SW480 (cell line): ENCODE measurements around the gene OR4C11.

Experiments
- DNase-seq: peaks from one replicate; pipeline ENCODE4 v3.0.0-alpha.2; 2016; ENCODE audit warnings: low spot score

OR4C11 gene, protein sequence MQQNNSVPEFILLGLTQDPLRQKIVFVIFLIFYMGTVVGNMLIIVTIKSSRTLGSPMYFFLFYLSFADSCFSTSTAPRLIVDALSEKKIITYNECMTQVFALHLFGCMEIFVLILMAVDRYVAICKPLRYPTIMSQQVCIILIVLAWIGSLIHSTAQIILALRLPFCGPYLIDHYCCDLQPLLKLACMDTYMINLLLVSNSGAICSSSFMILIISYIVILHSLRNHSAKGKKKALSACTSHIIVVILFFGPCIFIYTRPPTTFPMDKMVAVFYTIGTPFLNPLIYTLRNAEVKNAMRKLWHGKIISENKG

DNA sequence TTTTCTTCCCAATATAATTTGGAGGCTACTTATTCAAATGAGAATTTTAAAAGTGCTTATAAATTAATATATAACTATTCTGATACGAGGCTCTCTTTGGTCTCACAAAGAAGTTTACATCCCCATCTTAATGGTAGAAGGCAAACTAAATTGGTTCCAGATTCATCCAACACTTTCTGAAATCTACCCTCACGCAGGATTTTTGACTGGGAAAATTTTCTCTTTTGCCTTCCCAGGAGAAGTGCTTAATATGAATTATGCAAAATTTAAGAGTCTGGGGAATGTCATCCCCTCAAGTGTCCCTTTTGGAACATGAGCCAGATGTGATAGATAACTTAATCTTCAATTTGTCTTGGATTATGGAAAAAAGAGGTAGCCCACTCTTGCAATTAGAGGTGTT lies at the start of gene OR4C11:
Gene OR4C11 (minus strand): TSS at position 101 of the 400 bp plus-strand sequence. CDS start 3,272 bp downstream, outside the sequence.
- DNase-seq, result no peak

- DNase-seq, result no peak
These were observed 47.7 kb upstream of the OR4C11 start for GRCh38 chr11:55655096-55655495.

DNA sequence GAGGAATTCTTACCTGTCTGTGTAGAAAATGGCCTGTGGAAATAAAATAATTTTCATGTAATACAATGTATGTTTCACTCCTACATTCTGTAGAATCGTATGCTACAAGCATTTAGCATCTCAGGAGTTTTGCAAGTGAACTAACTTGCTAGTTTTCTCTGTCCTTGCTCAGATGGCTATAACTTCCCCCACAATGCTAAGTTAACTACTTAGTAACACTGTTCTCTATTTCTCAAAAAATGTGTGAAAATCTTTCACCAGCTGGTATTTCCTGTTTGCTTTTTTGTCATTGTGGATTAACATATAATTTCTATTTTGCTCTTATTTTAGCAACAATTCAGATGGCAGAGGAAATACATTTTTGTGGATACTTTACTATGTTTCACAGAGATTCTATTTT lies 45.1 kb upstream of the OR4C11 start:
- no peak for DNase-seq

DNA sequence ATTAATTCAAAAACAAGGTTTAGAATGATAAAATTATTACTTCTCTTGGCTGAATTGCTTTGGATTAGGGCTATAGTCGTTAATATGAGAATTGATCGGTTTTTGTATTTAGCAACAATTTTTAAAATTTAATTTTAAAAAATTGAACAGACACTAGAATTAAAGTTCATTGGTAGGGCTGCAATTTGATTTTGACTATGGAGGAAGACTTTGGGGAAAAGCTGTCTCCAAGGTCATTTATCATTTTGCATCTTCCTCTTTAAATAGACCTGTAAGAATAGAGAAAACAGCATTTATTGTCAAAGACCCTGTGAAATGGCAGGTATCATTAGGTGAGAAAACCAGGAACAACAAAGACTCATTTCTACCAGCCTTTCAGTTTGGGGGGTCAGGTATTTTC lies 40.6 kb upstream of the OR4C11 start, which contains the start of gene OR4S2:
Gene OR4S2 (plus strand): TSS at position 301 of the 400 bp plus-strand sequence. CDS start 2,577 bp downstream, outside the sequence.
- DNase-seq, result no peak

DNA sequence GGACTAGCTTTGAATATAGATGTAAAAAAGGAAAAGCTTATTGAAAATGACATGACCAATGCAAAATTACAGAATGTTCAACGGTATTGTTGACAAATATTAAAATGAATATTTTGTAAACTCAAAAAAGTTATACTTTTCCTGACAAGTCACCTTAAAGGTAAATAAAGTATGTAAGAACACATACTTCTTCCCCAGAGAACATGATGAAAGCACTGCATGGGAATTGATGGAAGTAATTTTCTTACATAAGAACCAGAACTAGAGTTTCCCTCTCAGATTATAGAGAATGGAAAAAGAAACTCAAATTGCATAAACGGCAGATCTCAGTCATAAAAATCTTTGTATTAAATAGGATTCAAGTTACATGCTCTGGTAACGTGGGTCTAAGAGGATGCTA lies 27.4 kb upstream of the OR4C11 start, which contains the start of gene OR4P4:
Gene OR4P4 (plus strand): TSS at position 301 of the 400 bp plus-strand sequence.
- DNase-seq, result no peak

DNA sequence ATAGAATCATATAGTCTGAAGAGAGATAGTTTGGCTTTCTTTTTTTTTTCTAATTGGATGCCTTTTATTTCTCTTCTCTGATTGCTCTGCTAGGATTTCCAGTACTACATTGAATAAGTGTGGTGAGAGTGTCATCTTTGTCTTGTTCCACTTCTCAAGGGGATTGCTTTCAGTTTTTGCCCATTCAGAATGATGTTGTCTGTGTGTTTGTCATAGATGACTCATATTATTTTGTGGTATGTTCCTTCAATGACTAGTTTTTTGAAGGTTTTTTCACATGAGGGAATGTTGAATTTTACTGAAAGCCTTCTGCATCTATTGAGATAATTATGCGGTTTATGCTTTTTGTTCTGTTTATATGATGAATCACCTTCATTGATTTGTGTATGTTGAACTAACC lies 17.1 kb upstream of the OR4C11 start:
- DNase-seq, result no peak

- DNase-seq, result no peak
These were observed 34.9 kb downstream of the OR4C11 start for GRCh38 chr11:55572548-55572947.

GRCh38 chr11:55571828-55572227 lies 35.6 kb downstream of the OR4C11 start, which contains the start of gene OR4C16:
TSS of gene OR4C16 (plus strand) at chr11:55572128. CDS start at chr11:55572128, 0 bp downstream.
- DNase-seq, result no peak

GRCh38 chr11:55554169-55554568 lies 53.3 kb downstream of the OR4C11 start, which contains the start of gene OR4C15:
TSS of gene OR4C15 (plus strand) at chr11:55554469. CDS start at chr11:55554469, 0 bp downstream.
- DNase-seq, result no peak
